Right renal cortex interstitium (tissue), 3 donors: ENCODE results near the gene CHORDC1. TPM values are rescaled to one million over a fixed set of nuclear protein-coding genes. Genes with fewer than 3 reads are reported as not detected.
"Not testable (repeated sequence)": the region's sequence is repeated elsewhere in the genome, so short reads cannot be mapped to it uniquely, and the experiment has no call there.

ENCODE experiments used
- DNase-seq, 3 donors: peaks; one replicate each; pipeline ENCODE4 v3.0.0-alpha.2; 2013; ENCODE audit warnings: low read depth in 3 of 3, low spot score in 2 of 3
- polyA plus RNA-seq, 3 donors: library from polyadenylated mRNA; unstranded; fragments of 120-200 nt; gene quantifications; one replicate each; pipeline ENCODE4 v1.2.1, GENCODE V29; 2013; ENCODE audit not compliant: insufficient read length in 3 of 3

CHORDC1 gene
- 10 to 100 TPM; 44.6 to 50.9 (median 47.3) TPM for polyA plus RNA-seq

DNA sequence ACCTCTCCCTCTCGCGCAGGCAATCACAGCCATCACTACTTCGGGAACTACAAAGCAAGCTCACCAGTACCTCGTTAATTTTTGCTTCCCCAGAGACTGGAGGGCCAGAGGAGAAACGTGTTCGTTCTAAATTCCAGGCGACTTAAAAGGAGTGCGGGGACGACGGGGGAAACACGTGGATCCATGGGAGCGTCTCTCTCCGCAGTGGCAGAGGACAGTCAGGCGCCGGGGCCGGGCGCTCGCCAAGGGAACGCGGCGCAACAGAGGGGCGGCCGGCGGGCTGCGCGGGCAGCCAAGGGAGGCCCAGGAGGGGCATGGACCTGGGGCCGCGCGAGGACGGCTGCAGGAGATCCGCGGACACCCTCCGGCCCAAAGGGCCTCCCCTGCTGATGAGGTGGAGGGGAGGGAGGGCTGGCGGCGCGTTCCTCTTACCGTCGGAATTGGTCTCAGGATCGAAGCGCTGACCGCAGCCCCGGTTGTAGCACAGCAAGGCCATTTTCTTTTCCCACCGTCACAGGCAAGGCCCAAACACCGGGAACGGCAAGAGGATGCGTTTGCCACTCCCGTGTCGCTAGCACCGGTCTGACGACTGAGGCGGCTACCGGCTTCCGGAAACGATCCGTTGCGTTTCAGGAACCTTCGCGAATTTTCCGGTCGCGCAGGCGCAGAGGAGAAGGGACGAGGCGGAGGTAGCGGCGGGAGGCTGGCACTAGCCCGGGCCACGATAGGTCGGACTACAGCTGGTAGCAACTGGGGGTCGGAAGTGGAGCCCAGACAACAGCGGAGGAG, at the start of gene CHORDC1:
CHORDC1 (minus strand) TSS at position 591 of the 789 bp plus-strand sequence; CDS start at position 496, 95 bp downstream.
- peak; percentile 65 to 83 (median 76) for DNase-seq

DNA sequence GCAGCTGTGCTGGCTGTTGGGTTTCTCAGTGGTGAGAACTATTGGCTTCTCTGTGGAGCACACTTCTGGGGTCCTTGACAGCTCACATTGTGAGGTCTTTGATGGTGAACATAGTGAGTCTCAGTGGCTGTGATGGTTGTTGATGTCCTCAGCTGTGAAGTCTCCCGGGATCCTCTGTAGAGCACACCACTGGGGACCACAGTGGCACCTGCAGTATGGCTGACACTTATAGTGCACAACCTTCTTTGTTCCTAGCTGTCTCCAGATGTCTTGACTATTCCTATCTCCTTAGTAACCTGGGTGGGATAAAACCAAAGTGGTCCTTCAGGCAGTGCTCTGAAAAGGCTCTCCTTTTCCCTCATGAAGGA, 34.3 kb upstream of the CHORDC1 start:
- DNase-seq: no peak

DNA sequence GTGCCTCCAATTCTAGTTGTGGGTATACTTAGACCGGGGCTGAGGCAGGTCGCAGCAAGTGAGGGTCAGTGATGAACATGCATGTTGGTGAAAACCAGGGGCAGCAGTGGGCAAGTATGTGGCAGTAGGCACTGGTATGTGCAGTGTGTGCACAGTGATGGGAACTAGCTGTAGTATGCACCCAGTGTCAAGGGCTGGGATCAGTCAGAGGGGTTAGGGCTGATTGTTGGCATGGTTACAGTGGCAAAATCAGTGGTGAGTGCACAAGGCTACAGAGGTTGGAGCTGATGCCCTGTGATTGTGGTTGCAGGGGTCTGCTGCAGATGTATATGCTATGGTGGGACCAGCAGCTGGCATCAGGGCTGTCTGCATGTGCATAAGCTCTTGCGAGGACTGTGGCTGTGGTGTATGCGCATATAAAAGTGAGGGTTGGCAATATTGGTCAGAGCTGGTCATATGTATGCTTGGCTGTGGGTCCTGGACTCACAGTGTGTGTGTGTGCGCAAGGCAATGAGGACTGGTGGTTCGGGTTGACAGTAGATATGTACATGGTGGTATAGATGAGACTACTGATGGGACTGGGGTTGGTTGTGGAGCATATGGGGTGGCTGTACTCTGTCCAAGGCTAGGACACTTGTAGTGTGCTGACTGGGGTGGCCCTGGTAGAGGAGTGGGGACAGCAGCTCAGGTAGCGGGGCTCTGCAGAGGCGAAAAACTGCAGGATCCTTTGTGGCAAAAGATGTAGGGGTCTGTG, 33.7 kb upstream of the CHORDC1 start:
- DNase-seq: no peak

DNA sequence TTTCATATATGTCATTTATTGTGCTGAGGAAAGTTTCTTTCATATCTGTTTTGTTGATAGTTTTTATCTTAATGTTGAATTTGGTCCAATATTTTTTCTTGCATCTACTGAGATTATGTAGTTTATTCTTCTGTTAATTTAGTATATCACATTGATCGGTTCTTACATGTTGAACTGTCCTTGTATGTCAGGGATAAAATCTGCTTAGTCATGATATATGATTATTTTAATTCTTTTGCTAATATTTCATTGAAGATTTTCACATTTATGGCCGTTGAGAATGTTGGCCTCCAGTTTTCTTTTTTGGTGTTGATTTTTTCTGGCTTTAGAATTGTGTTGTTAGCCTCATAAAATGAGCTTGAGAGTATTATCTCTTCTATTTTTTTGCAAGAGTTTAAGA, 31.2 kb upstream of the CHORDC1 start:
- DNase-seq: no peak

DNA sequence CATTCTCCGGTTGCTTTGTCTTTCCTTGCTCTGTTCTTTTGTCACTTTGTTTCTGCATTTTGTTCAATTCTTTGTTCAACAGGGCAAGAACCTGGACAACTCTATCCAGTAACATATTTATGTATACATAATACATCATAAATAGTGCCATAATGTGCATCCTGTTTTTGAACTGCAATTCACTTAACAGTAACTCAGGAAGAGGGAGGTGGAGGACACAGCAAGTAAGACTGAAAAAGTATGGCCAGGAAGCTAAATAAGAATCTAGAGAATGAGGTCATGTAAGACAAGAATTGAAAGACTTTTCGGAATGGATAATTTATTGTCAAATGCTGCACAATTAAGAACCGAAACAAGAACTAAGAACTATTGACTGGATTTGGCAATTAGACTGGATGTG, 29.2 kb upstream of the CHORDC1 start:
- DNase-seq: no peak

DNA sequence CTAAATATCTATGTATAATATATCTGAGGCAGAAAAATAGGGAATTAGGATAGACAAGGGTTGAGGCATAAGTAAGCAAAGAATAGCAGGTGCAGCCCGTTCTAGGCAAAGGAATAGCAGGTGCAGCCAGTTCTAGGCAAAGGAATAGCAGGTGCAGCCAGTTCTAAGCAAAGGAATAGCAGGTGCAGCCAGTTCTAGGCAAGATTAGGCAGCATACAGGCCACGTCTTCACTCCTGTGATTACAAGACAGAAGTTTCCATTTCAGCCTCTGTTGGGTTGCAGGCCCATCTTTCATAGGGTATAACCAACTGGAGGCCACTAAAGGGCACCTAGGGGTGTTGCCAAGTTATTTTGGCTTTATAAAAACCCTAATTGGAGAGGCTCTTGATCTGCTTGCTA, 28.8 kb upstream of the CHORDC1 start:
- no peak for DNase-seq

DNA sequence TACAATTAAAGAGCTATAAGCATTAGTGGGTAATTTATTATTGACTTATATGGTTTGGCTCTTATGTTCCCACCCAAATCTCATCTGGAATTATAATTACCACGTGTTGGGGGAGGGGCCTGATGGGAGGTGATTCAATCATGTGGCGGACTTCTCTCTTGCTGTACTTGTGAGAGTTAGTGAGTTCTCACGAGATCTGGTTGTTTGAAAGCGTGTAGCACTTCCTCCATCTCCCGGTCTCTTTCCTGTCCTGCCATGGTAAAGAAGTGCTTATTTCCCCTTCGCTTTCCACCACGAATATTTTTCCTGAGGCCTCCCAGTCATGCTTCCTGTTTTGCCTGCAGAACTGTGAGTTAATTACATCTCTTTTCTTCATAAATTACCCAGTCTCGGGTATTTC, 28.1 kb upstream of the CHORDC1 start:
- no peak for DNase-seq

DNA sequence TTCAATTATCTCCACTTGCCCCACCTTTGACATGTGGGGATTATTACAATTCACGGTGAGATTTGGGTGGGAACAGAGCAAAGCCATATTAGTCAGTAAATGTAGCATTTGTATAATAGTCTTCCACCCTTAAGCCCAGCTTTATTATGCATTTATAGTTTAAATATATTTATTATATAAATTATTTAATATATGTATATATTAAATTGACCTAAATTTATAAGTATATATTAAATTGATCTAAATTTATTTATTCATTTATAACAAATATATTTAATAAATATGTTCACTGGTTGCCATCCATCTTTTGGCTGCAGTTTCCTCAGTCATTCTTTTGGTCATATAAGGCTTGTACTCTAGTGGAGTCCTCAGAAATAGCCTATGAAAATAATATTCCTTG, 23.6 kb upstream of the CHORDC1 start:
- DNase-seq: no peak

DNA sequence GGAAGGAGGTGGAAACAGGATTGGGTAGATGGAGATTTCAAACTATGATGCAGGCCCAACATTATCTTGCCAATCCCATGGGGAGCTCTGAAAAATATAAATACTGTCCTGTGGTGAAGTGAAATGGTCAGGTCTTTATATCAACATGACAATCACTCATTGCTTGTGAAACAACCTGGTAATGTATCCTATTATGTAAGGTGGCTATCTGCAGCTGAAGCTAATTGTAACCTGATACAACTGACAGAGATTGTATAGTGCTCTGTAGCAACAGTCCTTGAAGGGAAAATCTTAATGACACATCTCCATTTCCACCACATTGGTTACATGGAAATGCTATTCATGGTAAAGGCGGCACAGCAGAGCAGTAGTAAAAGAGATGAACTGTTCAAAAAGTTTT, 20.7 kb upstream of the CHORDC1 start:
- no peak for DNase-seq

DNA sequence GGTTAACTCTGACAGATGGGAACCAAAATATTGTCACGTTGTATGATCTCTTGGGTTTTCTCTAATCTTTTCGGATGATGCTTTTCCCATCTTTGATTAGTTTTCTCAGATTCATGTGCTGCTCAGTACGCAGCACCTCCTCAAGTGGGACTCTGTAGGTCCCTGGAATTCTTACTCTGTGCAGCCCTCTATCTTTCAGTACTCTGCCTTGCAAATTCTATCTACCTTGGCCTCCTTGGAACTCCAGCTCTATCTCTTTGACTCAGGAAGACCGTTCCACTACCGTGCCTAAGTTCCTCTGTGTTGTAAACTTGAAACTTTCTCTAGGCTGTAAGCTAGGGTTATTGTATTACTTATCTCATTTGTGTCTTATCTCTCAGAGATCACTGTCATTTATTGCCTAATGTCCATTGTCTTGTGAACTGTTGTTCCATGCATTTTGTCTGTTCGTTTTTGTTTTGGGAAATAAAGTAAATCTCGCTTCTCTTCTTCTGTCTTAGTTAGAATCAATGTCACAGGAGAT, 20.1 kb upstream of the CHORDC1 start:
- no peak for DNase-seq

DNA sequence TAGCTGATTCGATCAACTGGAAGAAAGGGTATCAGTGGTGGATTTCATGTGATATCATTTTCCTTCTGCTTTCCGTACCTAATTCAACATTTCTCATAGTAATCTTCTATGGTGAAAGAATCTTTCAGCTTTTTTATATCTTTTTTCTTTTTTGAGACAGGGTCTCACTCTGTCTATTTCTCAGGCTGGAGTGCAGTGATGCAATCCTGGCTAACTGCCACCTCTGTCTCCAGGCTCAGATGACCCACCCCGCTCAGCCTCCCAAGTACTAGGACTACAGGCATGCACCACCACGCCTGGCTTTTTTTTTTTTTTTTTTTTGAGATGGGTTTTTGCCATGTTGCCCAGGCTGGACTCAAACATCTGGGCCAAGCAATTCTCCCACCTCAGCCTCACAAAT, 18.6 kb upstream of the CHORDC1 start:
- no peak for DNase-seq

DNA sequence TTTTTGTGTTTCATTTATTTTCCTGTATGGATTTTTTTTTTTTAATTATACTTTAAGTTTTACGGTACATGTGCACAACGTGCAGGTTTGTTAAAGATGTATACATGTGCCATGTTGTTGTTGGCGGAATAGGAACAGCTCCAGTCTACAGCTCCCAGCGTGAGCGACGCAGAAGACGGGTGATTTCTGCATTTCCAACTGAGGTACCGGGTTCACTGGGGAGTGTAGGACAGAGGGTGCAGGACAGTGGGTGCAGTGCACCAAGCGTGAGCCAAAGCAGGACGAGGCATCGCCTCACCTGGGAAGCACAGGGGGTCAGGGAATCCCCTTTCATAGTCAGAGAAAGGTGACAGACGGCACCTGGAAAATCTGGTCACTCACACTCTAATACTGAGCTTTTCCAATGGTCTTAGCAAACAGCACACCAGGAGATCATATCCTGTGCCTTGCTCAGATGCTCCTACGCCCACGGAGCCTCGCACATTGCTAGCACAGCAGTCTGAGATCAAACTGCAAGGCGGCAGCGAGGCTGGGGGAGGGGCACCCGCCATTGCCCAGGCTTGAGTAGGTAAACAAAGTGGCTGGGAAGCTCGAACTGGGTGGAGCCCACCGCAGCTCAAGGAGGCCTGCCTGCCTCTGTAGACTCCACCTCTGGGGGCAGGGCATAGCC, 17.3 kb upstream of the CHORDC1 start:
- not testable (repeated sequence) for DNase-seq

DNA sequence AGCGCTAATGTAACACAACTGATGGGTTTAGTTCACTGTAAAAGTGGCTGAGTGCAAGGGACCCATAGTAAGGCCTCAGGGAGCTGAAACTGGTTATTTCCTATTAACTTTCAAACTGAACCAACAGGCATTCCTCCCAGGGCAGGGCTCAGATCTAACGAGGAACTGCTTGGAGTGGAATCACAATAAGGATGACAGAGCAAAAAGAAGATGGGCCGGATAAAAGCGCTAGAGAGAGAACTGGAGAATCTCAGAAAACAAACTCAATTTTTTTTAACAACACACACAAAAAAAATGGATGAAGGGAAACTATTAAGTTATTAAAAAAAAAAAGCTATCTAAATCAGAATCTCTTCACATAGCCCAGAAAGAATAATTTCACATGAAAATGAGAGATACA, 14.2 kb upstream of the CHORDC1 start:
- DNase-seq: no peak

DNA sequence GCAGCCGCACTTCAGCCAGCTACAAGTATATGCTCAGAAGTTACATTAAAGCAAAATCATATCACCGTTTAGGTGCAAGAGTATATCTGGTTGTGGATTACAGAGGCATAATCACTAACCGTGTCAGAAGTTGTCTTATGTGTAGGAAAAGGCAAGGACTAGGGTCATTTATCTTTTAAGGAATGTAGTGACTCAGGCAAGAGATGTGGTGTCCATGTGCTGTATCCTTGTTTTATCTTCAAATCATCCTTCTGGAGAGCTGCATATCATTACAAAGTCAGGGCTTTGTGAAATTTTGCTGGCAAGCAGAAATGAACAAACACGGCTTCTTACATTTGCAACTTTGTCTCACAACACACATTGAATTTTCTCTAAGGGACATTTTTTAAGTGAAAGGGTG, 12.7 kb upstream of the CHORDC1 start:
- no peak for DNase-seq

DNA sequence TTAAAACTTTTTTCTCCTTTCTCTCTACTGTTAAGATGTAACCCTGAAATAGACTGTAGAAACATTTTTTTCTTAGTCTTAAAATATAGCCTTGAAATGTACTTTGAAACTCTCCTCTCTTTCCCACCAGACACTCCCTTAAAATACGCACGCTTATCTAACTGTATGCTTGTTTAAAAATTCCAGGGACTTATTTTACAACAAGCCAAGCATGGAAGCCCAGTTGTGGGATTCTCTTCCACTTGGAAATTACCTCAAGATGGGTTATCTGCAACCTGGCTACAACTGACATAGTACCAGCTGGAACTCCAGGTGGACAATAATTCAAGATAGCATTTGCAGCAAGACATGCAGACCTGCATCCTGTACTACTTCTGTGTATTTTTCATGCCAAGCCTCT, 12.1 kb upstream of the CHORDC1 start:
- no peak for DNase-seq

DNA sequence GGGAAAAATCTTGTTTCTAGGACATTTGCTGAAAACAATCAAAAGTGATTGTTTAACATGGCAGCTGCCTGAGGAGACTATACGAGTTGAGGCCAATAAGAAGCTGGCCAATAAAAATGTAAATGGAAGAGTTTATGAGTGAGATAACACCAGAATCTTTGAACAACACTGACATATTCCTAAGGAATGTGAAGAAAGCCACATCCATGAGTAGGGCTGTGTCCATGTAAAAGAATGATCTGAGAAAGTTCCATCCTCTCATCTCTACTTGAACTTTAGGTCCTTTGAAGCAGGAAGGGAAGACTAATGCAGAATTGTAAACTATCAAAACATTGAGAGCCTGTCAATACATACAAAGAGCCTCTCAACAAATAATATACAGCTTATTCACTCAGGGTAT, 6.9 kb upstream of the CHORDC1 start:
- DNase-seq: no peak

DNA sequence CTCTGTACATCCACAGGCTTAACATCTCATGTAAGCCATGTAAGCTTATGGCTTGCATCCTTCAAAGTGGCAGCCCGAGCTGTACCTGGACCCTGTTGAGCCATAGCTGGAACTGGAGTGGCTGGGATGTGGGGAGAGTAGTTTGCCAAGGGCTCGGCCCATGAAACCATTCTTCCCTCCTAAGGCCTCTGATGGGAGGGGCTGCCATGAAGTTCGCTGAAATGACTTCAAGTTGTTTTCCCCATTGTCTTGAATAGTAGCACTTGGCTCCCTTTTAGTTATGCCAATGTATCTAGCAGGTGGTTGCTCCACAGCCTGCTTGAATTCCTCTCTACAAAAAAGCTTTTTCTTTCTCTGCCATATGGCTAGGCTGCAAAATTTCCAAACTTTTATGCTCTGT, 5.2 kb upstream of the CHORDC1 start:
- no peak for DNase-seq

DNA sequence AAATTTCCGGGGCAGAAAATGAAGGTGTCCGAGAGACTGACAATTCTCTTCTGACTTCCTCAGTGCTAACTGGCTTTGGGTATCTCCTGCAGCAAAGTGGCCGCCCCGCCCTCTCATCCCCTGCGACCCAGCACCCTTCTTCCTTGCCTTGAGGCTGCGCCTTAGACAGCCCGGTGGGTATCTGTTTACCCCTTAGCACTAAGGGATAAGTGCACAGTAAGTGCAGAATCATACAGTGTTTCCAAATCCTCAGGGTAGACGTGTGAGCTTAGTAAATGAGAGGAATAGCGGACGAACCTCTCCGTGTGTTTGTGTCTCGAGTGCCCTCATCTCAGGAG, 368 bp upstream of the CHORDC1 start:
- DNase-seq: no peak

DNA sequence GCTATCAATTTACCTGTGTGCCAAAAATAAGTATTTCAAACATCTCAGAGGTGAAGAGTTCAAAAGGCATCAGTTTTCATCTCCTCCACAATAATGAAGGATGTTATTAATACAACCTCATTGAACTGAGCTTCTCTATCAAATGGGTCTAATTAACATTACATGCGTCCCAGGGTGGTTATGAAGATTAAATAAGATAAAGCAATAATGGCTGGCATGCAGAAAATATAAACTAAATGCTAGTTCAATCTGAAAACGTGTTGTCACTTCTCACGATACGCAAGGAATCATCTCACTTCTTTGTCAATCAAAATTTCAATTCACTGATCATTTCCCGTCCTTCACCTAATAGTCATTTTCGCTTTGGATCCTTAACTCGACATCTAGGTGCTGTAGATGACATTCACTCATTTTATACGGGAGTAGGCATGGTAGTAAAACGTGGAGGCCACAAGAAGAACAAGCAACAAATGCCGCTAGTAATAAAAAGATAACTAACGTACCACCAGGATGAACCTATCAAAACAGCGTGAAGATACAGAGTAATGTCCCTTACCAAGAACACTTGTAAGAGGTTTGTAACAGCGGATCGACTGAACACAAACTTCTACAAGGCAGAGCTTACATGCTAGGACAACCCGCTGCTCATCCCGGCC, 918 bp downstream of the CHORDC1 start:
- DNase-seq: peak in 2 of 3 donors; percentile 3 to 4

DNA sequence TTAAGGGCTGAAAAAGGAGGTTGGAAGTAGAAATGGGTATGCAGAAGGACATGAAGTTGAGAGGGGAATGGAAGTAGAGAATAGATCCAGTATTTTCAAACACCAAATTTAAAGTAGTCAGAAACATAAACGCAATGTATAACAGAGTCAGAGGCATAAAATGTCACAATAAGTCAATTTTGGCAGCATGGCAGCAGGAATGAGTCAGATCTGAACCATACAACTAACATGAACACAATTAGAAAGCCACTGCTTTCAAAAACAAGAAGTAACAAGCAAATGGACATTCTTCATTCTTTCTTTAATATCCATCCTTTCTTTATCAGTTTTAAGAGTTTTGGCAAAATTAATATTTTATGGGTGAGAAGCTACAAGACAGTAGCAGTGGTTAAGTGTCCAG, 2.5 kb downstream of the CHORDC1 start:
- DNase-seq: no peak

DNA sequence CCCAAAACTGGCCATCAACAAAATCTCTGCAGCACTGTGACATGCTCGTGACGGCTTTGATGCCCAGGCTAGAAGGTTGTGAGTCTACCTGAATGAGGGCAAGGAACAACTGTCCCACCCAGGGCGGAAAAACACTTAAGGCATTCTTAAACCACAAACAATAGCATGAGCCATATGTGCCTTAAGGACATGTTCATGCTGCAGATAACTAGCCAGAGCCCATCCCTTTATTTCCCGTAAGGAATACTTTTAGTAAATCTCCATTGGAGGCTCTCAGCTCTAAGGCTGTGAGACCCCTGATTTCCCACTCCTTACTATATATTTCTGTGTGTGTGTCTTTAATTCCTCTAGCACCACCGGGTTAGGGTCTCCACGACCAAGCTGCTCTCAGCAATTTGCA, 3.4 kb downstream of the CHORDC1 start:
- DNase-seq: no peak
